T-helper 2 cell (primary cell): Measurements from ENCODE around the gene AFF3.

Experiments used
- DNase-seq, 5 experiments: peaks; one replicate each; pipeline versions ENCODE4 v3.0.0 to v3.0.0-alpha.2; 2012 to 2022

AFF3 gene

GRCh38 chr2:99816908-99817307, 325.5 kb downstream of the AFF3 start:
- DNase-seq, result no peak

- DNase-seq, result no peak
Observed at GRCh38 chr2:99812426-99812825, 330.0 kb downstream of the AFF3 start.

GRCh38 chr2:99811544-99811943, 330.8 kb downstream of the AFF3 start:
- no peak for DNase-seq

GRCh38 chr2:99810225-99810624, 332.2 kb downstream of the AFF3 start:
- no peak for DNase-seq

- no peak for DNase-seq
Observed at GRCh38 chr2:99809259-99809900, 333.0 kb downstream of the AFF3 start.

DNA sequence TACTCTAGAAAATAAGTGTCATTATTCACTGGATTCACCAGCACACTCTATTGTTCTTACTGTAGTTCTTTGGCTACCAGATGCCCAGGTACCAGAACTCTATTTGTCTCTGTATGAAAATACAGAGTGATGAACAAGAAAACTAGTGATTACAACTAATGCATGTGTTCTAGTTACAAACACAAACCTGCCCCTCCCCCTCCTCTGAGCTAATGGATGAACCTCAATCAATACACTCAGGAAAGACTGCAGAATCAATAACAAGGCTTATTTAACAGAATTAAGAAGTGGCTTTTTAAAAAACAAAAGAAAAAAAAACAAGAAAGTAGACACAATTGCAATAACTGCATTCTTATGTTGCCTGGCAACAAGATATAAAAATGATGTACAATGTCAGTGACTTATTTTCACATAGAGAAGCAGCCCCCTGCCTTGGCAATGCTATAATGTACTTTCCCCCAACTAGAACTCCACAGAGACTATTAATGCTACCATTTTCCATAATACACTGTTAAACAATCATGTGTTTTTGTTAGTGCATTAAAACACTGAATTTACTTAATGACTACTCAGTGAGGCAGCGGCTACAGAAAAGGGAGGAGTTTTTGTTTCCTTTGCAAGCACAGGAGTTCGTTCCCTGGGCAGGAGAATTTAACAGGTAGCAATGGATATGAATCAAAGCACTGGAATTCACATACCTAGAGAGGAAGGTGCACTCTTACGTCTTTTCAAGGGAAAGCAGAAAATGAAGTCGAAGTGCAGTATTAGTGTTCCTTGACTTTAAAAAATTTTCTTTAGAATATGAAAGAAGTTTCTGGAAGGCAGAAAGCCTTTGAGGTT, 333.8 kb downstream of the AFF3 start:
- DNase-seq, result no peak

DNA sequence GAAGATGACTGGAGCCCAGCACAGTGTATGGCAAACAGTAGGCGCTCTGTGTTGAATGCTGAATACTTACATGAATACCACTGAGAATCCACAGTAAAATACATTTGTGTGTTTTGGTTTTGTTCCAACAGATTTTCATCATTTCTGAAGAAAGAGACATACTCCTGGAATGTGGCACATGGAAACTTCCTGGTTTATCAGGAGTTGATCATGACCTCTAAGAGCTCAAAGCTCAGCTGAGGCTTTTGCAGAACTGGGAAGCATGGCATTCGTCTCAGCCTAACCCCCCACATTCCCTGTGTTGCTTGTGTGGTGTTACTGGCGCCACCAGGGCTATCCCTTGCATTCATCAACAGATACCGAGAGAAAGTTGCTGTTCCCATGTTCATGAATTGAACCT, 335.6 kb downstream of the AFF3 start:
- DNase-seq, result no peak

DNA sequence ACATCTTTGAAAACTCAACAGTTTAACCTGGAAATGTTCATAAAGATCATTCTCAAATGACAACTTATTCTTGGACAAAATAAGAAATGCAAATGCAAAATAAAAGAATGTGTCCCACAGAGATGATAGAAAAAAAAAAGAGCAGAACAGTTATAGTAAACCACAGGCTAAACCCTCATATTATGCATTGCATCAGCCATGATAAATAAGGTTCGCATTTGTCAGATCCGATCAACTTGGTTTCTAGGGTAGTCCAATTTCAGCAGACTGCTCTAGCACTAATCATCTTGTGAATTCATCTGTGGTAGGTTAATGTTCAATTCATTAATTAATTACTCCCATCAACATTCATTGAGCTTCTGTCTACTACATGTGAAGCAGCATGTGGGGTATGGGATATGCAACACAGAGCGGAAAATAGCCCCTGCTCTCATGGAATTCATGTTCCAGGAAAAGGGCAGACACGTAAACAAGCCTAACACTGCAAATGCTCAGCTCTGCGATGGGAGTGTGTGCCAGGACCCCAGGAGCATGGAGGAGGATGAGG, 336.4 kb downstream of the AFF3 start:
- DNase-seq, result no peak

GRCh38 chr2:99803846-99804245, 338.5 kb downstream of the AFF3 start:
- no peak for DNase-seq

GRCh38 chr2:99802734-99803133, 339.7 kb downstream of the AFF3 start:
- DNase-seq, result no peak

DNA sequence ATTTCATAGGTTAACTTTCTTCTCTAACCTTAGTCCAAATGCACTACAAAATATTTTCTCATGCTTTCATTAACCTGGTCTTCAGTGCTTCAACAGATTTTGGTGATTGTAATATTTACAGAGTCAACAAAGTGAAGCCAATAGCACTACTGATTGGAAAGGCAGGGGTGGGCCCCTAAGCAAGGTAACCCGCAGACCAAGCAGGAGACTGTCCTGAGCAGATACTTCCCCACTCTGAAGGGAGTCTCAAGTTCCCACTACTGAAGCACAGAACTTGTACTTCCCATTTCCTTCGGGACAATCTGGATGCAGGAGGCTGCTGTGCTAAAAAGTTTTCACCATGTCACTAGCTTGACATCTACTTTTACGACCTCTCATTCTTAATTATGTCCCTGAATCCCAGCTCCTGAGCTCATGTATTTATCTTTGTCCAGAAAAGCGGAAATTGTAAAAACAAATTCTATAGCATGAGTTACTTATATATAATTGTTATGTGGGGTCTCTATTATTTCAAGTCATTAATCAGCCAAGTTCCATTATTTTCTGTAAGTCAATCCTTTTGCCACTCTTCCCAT, 341.0 kb downstream of the AFF3 start:
- DNase-seq, result no peak

GRCh38 chr2:99797475-99797874, 344.9 kb downstream of the AFF3 start:
- no peak for DNase-seq

DNA sequence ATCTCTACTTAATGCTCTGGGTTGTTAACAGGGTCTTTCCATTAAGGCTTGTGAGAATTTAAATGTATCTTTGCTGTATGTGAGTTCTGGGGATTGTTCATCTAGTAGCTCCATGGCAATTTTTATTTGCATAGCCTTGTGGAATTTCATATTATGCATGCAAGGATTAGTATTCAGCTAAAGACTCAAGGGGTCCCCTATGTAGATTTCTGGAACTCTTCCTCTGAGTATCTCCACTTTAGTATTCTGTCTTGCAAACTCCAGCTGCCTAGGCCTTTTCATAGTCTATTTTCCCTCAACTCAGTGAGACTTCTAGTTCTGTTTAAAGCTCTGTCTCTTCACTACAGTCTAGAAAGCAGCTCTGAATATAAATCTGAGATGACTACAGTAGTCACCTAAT, 348.0 kb downstream of the AFF3 start:
- DNase-seq, result no peak

GRCh38 chr2:99793022-99793421, 349.4 kb downstream of the AFF3 start:
- DNase-seq, result no peak

DNA sequence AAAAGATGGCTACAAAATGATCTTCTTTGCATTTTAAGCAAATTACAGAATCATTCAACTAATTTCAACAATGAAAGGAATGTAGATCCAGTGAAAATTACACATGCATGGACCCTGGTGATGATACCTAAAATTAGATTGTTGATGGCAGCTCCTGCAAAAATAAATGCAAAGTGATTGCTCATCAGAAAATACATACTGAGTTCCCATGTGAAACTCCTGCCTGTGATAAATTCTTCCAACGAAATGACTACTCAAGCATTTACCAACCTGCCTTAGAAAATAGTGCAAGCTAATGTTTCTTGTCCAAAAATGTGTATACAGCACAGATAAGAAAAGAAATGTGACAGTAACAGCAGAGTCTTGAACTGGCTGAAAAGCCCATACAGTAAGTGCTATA, 352.5 kb downstream of the AFF3 start:
- DNase-seq, result no peak

DNA sequence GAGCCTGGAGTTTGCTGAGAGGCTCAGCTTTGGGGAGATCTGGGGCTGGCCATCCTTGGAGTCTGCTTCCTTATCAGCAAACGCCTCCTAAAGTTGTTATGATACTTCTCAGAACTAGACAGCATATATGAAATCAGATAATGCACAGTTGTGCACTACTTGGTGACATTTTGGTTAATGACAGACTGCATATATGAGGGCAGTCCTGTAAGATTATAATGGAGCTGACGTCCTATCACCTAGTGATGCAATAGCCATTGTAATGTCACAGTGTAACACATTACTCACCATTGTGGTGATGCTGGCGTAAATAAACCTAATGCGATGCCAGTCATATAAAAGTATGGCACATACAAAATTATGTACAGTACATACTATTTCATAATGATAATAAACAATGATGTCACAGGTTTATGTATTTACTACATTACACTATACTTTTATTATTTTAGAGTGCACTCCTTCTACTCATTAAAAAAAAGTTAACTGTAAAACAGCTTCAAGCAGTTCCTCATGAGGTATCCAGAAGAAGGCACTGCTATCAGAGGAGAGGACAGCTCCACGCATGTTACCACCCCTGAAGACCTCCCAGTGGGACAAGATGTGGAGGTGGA, 354.5 kb downstream of the AFF3 start:
- no peak for DNase-seq

GRCh38 chr2:99786636-99787390, 355.6 kb downstream of the AFF3 start:
- DNase-seq, result no peak

DNA sequence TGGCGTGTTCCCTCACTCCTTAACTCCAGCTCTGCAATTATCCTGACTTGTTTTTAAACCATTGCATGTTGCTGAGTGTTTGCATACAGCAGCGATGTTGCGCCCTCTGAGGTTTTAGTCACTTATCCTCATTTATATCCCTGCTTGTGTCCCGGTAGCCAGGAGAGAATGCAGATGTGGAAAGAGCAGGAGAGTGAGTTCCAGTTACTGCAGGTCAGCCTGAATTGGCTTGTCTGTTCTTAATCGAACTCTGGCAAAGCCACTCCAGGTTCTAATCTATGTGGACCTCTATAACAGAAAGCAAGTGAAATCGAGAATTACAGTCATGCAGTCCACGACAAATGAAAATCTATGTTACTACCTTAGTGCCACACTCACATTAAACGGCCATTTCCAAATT, 357.4 kb downstream of the AFF3 start:
- no peak for DNase-seq

DNA sequence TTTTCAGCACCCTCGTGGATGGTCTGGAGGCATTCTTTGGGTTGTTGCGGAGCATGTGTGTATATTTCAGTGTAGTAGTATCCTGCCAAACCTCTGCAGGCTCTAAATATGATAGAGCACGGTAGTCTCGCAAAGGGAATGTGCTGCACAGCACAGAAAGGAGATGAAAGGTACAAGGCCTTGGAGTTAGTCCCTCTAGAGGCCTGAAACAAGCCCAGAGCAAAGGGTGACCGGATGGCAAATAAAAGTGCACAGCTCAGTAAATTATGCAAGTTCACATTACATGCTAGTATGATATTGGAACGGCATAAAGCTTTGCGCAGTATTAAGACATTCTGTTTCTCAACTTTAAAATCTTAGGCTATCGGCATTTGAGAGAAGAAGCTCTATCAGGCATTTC, 358.1 kb downstream of the AFF3 start:
- DNase-seq, result no peak

DNA sequence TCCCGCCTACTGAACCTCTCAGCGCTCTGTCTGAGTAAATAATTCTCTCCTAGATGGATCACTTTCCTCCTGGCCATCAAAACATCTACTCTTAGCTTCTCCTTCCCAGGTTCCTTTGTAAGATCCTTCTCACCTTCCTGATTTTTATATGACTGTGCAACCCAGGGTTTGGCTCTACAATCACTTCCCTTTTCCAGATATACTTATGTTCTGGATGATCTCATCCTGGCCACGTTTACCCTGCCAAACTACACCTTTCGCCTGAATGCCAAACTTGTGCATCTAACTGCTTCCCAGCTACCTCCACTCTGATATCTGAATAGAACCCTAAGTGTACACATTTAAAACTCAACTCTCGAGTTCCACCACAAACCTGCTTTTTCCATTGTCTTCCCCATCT, 362.1 kb downstream of the AFF3 start:
- DNase-seq, result no peak

GRCh38 chr2:99779276-99779675, 363.1 kb downstream of the AFF3 start:
- no peak for DNase-seq

- no peak for DNase-seq
Observed at GRCh38 chr2:99777656-99778290, 364.6 kb downstream of the AFF3 start.
